HL-60 (cell line): ENCODE data around the gene CLOCK.

ENCODE experiments used
- POLR2AphosphoS5 ChIP-seq: IDR thresholded peaks from 2 replicates; pipeline ENCODE4 v1.6.1; 2012; ENCODE audit warnings: low read depth
- SPI1 ChIP-seq: IDR thresholded peaks from 2 replicates; pipeline ENCODE4 v1.6.1; 2012; ENCODE audit warnings: low read depth, mild to moderate bottlenecking, borderline replicate concordance
- TF ChIP-seq, protein P1 (sequence below): IDR thresholded peaks from 2 replicates; pipeline ENCODE4 v1.6.1; 2012; ENCODE audit warnings: low read depth; ENCODE audit not compliant: insufficient replicate concordance
- TF ChIP-seq, protein P2 (sequence below): IDR thresholded peaks from one replicate; pipeline ENCODE4 v1.5.1; 2011; ENCODE audit warnings: low read length, control low read depth, inconsistent platforms; ENCODE audit not compliant: insufficient read depth

DNA sequence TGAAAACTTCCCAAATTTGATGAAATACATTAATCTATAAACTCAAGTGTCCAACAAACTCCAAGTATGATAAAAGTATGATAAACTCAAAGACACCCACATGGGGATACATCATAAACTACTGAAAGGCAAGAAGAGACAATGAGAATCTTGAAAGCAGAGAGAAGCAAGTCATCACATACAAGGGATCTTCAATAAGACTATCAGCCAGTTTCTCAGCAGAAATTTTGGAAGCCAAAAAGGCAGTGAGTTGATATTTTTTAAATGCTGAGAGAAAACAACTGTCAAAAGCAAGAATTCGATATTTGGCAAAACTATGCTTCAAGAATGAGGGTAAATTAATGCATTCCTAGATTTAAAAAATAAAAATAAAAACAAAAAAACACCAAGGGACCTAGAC lies 28.8 kb upstream of the CLOCK start:
- TF ChIP-seq, protein P1, sequence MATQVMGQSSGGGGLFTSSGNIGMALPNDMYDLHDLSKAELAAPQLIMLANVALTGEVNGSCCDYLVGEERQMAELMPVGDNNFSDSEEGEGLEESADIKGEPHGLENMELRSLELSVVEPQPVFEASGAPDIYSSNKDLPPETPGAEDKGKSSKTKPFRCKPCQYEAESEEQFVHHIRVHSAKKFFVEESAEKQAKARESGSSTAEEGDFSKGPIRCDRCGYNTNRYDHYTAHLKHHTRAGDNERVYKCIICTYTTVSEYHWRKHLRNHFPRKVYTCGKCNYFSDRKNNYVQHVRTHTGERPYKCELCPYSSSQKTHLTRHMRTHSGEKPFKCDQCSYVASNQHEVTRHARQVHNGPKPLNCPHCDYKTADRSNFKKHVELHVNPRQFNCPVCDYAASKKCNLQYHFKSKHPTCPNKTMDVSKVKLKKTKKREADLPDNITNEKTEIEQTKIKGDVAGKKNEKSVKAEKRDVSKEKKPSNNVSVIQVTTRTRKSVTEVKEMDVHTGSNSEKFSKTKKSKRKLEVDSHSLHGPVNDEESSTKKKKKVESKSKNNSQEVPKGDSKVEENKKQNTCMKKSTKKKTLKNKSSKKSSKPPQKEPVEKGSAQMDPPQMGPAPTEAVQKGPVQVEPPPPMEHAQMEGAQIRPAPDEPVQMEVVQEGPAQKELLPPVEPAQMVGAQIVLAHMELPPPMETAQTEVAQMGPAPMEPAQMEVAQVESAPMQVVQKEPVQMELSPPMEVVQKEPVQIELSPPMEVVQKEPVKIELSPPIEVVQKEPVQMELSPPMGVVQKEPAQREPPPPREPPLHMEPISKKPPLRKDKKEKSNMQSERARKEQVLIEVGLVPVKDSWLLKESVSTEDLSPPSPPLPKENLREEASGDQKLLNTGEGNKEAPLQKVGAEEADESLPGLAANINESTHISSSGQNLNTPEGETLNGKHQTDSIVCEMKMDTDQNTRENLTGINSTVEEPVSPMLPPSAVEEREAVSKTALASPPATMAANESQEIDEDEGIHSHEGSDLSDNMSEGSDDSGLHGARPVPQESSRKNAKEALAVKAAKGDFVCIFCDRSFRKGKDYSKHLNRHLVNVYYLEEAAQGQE: no peak
- TF ChIP-seq, protein P2, sequence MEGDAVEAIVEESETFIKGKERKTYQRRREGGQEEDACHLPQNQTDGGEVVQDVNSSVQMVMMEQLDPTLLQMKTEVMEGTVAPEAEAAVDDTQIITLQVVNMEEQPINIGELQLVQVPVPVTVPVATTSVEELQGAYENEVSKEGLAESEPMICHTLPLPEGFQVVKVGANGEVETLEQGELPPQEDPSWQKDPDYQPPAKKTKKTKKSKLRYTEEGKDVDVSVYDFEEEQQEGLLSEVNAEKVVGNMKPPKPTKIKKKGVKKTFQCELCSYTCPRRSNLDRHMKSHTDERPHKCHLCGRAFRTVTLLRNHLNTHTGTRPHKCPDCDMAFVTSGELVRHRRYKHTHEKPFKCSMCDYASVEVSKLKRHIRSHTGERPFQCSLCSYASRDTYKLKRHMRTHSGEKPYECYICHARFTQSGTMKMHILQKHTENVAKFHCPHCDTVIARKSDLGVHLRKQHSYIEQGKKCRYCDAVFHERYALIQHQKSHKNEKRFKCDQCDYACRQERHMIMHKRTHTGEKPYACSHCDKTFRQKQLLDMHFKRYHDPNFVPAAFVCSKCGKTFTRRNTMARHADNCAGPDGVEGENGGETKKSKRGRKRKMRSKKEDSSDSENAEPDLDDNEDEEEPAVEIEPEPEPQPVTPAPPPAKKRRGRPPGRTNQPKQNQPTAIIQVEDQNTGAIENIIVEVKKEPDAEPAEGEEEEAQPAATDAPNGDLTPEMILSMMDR: no peak
- TF ChIP-seq POLR2AphosphoS5 (no peak), SPI1 (no peak)
